Measurements from ENCODE around the gene GLI3. TPM values are rescaled to one million over a fixed set of nuclear protein-coding genes. Genes with fewer than 3 reads are reported as not detected.

The GLI3 gene
- total and polyA plus RNA-seq, 8 donors, result 0.29 to 7.0 (median 2.3) TPM

GRCh38 chr7:42020061-42020460, 216.9 kb downstream of the GLI3 start:
- no peaks in the 10 kb centered on the region for H3K9me3 ChIP-seq
- no peak overlapping the region for H3K4me3 ChIP-seq
- no peak for DNase-seq
- no peaks in the 10 kb centered on the region for H3K27me3 ChIP-seq
- no peak for TF ChIP-seq EP300 (IDR thresholded peaks at IDR 0.05)
- TF ChIP-seq POLR2AphosphoS5 (IDR thresholded peaks at IDR 0.05), result no peak
- no peak for TF ChIP-seq POLR2A (IDR thresholded peaks at IDR 0.05)
- no peak for TF ChIP-seq CTCF (IDR thresholded peaks at IDR 0.05)
- peaks cover 0 to 16% (median 2%) of the 10 kb centered on the region in 4 donors for H3K36me3 ChIP-seq
- H3K27ac ChIP-seq, result no peak overlapping the region
- 72 to 84% (median 77%) methylated on average over 7 of the region's 7 CpGs for WGBS, 5 donors
- peaks cover 0 to 7% (median 0%) of the 10 kb centered on the region in 4 donors for H3K4me1 ChIP-seq
- intact Hi-C loops (cut with DNase I; ENCODE audit: low total_unique reads), result no loop called here

DNA sequence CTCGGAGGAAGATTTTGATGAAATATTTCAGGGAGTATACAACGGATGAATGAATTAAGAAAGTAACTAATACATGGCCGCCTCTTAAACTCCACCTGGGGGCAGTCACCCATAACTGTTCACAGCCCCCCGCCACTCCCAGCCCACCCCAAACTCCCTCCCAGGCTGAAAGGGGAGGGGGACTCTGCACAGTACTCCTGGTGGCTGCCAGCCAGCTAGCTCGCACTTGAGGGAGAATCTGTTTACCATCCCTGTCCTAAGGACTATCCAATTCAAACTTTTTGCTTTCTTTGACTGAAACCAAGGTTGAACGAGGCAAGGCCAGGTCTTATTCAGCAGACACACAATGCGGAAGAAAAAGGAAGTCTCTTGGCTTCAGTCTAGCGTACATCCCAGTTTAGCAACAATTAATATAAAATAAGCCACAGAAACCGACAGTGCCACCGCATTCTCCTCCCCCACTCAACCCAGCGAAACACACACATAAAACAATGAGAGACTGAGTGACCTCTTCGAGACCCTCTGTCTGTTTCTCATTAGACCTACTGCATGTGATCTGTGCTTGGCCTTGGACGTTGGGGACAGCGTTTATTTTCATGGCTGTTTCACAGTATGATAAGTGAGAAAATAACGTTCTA, 219.5 kb downstream of the GLI3 start:
- Histone ChIP-seq H3K36me3 (peaks cover 0 to 4% (median 0%) of the 10 kb centered on the region in 4 donors), H3K9me3 (peaks cover 0 to 10% (median 4%) of the 10 kb centered on the region in 4 donors), H3K27me3 (no peaks in the 10 kb centered on the region), H3K27ac (peak overlapping the region in 1 of 5 donors; percentile 21), H3K4me3 (no peak overlapping the region), H3K4me1 (peaks cover 0 to 7% (median 0%) of the 10 kb centered on the region in 4 donors)
- intact Hi-C loops (cut with DNase I; ENCODE audit: low total_unique reads), result no loop called here
- peak in 1 of 2 donors; percentile 62 for DNase-seq
- TF ChIP-seq EP300 (IDR thresholded peaks at IDR 0.05) (no peak), POLR2AphosphoS5 (IDR thresholded peaks at IDR 0.05) (no peak), CTCF (IDR thresholded peaks at IDR 0.05) (no peak), POLR2A (IDR thresholded peaks at IDR 0.05) (no peak)
- WGBS, 5 donors, result 63 to 74% (median 68%) methylated on average over 15 of the region's 15 CpGs

- TF ChIP-seq POLR2AphosphoS5 (IDR thresholded peaks at IDR 0.05), result no peak
- no peak for TF ChIP-seq EP300 (IDR thresholded peaks at IDR 0.05)
- TF ChIP-seq POLR2A (IDR thresholded peaks at IDR 0.05), result no peak
- no peak for TF ChIP-seq CTCF (IDR thresholded peaks at IDR 0.05)
- Histone ChIP-seq H3K27me3 (no peaks in the 10 kb centered on the region), H3K4me1 (peaks cover 0 to 7% (median 0%) of the 10 kb centered on the region in 4 donors), H3K9me3 (peaks cover 0 to 10% (median 4%) of the 10 kb centered on the region in 4 donors), H3K27ac (no peak overlapping the region), H3K36me3 (peaks cover 0 to 8% (median 0%) of the 10 kb centered on the region in 4 donors), H3K4me3 (no peak overlapping the region)
- WGBS, 5 donors, result 93 to 95% (median 94%) methylated on average over 3 of the region's 3 CpGs
- intact Hi-C loops (cut with DNase I; ENCODE audit: low total_unique reads), result no loop called here
- no peak for DNase-seq
These were observed 220.5 kb downstream of the GLI3 start for GRCh38 chr7:42016517-42016916.

- H3K4me1 ChIP-seq, result peaks cover 0 to 7% (median 0%) of the 10 kb centered on the region in 4 donors
- intact Hi-C loops (cut with DNase I; ENCODE audit: low total_unique reads), result no loop called here
- peak; percentile 68 to 73 for DNase-seq
- no peak overlapping the region for H3K4me3 ChIP-seq
- no peaks in the 10 kb centered on the region for H3K27me3 ChIP-seq
- H3K36me3 ChIP-seq, result peaks cover 0 to 8% (median under 1%) of the 10 kb centered on the region in 4 donors
- TF ChIP-seq EP300 (IDR thresholded peaks at IDR 0.05) (no peak), POLR2AphosphoS5 (IDR thresholded peaks at IDR 0.05) (peak in 1 of 3 donors; percentile 6), POLR2A (IDR thresholded peaks at IDR 0.05) (no peak), CTCF (IDR thresholded peaks at IDR 0.05) (peak in 5 of 7 experiments; percentile 50 to 69 (median 64))
- peak overlapping the region in 1 of 5 donors; percentile 50 for H3K27ac ChIP-seq
- WGBS, 5 donors, result 57 to 62% (median 59%) methylated on average over 9 of the region's 9 CpGs
- peaks cover 0 to 10% (median 4%) of the 10 kb centered on the region in 4 donors for H3K9me3 ChIP-seq
These were observed 222.1 kb downstream of the GLI3 start for GRCh38 chr7:42014625-42015618.

Measured in stomach (tissue), 9 donors.